Measurements from ENCODE around the gene TCF25.
A peak's percentile ranks its signal among the peaks of the same experiment; 100 is the strongest.
"Not testable (repeated sequence)": the region's sequence is repeated elsewhere in the genome, so short reads cannot be mapped to it uniquely, and the experiment has no call there.

The TCF25 gene

DNA sequence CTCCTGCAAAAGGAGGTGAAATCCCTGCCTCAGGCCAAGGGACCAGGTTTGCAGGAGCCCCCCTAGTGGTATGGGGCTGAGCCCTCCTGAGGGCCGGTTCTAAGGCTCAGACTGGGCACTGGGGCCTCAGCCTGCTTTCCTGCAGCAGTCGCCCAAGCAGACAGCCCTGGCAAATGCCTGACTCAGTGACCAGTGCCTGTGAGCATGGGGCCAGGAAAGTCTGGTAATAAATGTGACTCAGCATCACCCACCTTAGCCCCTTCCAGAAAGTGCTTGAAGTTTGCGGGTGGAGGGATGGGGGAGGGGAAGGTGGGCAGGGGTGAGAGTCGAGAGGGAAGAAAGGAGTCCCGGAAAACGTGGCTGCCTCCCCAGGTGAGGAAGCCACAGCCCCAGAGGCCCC is 47.3 kb downstream of the TCF25 start:
- peak; percentile 30 for DNase-seq (ENCODE audit: low spot score)

DNA sequence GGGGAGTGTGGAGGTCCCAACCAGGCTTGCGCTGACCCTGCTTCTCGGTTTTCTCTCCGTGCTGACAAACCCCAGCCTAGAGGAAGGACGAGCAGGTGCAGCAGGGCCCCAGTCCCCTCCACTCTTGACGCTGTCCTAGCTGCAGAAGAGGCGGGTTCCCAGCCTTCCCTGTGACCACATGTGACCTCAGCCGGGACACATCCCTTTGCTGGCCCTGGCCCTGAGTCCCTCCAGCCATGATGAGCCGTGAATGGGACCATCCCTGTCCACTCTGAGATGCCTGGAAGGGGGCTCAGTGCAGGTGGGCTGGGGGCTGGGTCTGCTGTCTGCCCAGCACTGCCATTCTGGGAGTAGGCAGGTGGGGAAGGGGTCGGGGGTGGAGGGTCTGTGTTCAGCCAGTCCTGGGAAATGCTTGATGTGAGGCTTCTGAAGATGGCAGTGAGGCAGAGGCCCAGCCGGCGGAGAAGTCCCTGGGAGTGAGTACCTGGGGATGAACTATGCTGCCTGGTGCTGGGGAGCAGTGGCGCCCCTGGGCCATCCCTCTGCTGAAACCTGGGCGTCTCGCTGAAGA is 47.8 kb downstream of the TCF25 start:
- DNase-seq (ENCODE audit: low spot score) = peak; percentile 68

DNA sequence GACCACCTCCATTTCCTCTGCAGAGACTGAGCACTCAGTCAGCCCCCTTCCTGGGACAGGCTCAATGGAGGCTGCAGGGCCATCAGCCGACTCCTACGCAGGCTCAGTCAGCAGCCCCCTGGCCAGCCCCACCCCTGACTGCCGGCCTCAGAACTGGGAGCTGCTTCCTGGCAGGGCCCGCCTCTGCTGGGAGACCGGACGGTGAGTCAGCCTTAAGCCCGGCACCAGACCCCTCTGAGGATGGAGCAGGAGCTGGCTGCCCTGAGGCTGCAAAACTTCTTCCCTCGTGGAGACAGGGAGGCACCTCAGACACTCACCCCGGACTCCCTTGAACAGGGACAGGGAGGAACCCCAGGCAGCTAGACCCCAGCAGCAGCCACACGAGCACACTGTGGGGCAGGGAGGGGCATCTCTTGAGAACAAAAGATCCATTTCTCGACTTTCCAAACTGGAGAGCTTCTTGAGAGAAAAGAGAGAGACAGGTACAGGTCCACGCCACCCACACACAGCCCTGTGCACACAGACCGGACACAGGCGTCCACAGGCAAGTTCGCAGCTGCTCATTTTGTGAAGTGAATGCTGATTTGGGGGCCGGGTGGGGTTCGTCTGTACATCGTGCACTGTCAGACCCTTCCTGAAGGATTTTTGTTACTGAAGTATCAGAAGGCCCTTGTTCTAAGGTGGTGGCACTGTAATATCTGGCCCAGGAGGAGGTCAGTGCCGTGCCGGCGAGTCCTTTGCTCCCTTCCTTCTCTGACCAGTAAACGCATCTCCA is 48.5 kb downstream of the TCF25 start:
- peak; percentile 90 for DNase-seq (ENCODE audit: low spot score)

DNA sequence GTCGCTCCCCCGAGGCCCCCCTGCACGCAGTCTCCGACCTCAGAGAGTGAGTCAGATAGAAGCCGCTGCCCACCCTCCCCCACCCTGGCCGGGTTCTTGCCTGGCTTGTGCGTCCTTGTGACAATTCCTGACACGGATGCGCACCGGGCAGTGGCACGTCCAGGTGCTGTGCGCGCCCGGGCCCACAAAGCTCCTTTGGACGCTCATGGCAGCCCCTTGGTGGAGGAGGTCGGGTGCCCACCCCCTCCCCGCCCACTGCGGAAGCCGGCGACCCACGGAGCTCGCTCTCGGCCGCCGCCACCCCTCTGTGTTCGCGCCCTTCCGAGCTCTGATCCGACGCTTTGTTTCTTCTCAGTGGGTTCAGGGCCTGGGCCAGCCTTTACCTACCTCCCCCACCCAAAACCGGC is 49.1 kb downstream of the TCF25 start:
- DNase-seq (ENCODE audit: low spot score) = peak; percentile 86

DNA sequence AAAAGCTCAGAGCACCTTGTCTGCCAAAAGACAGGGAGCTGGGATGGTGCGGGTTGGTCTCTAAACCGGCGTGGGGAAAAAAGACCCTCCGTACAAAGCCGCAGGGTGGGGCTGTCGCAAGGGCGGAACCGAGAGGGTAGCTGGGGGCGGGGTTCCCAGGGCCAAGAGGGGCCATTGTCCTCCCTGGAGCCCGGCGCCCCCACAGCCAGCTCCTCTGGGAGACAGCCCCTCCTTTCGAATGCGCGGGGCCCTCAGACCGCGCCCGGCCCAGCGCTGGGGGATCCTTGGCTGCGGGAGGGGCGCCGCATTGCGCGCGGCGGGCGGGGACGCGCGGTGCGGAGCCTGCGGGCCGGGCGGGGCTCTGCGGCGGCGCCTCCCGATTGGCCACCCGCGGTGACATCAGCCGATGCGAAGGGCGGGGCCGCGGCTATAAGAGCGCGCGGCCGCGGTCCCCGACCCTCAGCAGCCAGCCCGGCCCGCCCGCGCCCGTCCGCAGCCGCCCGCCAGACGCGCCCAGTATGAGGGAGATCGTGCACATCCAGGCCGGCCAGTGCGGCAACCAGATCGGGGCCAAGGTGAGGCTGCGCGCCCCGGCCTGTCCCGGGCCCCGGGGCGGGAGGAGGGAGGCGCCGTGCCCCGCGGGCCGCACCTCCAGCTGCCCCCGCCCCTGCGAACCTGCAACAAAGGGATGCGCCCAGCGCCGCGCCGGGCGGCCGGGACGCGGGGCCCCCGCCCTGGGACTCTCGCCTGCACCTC is 49.7 kb downstream of the TCF25 start, which contains the start of gene TUBB3:
Gene TUBB3, plus strand, starts transcription at position 459 of the 756 bp plus-strand sequence. Its CDS starts 60 bp downstream, at position 519.
- DNase-seq (ENCODE audit: low spot score) = peak; percentile 75

DNA sequence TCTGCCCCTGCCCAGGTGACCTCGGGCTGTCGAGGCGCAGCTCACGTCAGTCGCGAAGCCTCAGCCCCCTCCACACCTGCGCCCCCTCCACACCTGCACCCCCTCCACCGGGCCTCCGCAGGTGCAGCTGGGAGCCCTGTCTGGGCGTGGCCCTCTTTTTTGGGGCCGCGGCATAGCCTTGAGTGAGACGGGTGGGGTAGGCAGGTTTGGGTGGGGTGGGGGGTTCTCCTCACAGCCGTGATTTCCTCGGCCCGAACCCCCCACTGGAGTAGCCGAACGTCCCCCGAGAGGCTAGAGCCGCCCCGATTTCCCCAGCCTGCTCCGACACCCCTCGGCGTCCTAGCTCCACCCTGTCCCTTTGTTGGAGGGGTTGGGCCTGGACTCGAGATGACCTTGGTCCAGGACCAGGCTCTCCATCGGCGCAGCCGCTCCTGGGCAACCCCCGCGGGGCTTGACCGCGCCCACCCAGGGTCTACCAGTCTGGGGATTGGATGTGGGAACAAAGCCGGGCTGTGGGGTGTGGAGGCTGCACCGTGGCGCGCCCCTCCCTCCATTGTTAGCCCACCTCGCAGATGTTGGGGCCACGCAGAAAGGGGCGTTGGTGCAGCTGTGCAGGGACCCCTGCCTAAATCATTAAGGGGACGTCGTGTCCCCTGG is 50.4 kb downstream of the TCF25 start:
- DNase-seq (ENCODE audit: low spot score) = no peak

DNA sequence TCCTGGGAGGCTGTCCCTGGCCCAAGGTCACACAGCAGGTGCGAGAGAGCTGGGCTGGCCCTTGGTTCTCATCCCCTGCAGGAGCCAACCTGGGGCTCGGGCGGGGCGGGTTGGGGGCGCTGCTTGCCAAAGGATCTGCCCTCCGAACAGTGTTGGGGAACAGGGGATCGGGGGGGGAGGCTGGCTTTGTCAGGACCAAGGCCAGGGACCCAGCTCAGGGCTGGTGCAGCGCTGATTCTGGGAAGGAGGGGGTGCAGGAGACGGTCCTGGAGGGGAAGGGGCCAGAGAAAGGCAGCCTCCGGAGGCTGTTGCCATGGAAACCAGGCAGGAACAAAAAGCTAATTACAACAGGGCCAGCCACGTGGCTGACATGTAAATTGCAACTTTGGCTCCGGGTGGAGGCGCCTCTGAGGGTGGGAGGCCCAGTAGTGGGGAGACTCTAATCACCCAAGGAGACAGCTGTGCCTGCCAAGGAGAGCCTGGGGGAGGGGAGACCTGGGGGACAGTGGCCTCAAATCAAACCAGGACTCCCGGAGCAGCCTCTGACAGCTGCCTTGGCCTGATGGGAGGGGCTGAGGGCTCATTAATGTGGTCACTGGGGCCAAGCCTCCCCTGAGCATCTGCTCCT is 51.0 kb downstream of the TCF25 start:
- DNase-seq (ENCODE audit: low spot score) = no peak

DNA sequence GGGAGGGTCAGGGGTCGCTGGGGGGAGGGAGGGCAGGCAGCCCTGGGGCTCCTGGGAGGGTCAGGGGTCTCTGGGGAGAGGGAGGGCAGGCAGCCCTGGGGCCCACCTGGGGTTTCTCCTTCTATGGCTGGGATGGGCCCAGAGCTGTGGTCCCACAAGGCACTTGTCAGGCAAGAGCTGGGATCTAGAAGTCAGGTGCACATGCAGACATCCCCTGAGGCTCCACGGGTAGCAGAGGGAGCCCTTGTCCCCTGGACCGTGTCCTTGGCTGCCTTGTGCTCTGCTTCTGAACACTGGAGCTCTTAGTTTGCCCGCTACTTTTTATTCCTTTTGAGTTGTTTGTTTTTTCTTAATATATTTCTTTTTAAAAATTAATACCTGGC is 51.5 kb downstream of the TCF25 start:
- no peak for DNase-seq (ENCODE audit: low spot score)

DNA sequence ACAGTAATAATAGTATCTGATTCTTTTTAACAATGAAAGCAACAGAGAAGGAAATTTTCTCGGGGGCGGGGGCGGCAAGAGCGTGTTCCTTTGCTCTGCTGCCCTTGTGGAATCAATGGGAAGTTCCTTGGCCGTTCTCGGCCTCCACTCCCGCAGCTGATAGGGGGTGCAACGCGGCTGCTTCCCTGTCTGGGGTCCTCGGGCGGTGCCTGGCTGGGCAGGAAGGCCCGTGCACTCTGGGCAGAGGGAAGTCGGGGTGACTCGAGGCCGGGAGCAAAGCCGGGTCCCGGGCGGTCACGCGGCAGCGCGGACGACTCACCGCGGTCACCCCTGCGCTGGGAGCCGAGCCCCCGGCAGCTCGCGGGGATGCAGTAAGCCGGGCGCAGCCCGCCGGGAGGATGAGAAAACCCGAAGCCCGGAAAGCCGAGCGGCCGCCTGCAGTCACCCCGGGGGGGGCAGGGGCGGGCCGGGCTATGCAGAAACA is 52.2 kb downstream of the TCF25 start:
- no peak for DNase-seq (ENCODE audit: low spot score)

DNA sequence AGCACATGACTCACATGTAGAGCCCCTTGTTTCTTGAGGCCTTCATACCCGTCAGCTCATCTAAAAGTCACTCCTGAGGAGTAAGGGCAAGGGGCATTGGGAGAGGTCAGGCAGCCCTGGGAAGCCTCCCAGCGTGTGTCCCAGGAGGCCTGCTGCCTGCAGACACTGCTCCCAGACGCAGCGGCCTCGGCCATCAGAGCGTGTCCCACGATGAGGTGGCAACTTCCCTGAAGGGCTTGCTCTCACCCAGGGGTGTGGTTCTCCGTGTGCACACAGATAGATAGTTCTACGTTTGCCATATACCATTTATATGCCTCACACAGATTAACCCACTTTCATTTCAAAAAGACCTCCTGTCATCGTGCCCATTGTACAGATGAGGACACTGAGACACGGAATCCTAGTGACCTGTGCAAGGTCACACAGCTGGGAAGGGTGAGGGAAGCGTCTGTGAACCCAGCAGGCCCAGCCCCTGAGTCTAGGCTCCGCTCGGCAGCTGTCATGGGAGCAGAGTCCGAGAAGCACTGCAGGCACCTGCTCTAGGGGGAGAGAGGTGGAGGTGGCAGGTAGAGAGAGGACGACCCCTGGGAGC is 58.0 kb downstream of the TCF25 start:
- no peak for DNase-seq (ENCODE audit: low spot score)

DNA sequence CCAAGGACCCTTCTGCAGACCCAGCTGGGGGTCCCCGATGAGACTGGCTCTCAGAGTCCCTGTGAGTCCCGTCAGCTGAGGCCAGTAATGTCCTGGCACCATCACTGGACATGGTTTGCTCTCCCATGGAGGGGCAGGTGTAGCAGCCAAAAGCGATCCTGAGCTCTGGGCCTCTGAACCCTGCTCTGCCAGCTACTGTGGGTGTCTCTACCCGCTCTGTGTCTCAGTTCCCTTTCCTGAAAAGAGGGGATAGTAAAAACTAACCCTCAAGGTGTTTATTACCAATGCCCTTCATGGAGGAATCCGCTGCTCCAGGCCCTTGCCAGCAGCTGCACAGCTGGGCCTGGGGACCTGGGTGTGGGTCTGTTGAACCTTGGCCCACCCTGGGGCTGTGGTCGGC is 58.6 kb downstream of the TCF25 start:
- no peak for DNase-seq (ENCODE audit: low spot score)

DNA sequence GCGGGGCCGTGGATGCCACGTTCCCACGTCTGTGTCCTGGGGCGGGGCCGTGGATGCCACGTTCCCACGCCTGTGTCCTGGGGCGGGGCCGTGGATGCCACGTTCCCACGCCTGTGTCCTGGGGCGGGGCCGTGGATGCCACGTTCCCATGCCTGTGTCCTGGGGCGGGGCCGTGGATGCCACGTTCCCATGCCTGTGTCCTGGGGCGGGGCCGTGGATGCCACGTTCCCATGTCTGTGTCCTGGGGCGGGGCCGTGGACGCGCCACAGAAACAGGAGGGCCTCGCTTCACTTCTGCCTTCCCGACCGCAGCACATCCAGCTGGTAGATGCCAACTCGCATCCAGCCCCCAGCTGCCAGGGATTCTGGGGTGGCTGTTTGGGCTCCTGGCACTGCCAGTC is 60.6 kb downstream of the TCF25 start:
- not testable (repeated sequence) for DNase-seq (ENCODE audit: low spot score)

DNA sequence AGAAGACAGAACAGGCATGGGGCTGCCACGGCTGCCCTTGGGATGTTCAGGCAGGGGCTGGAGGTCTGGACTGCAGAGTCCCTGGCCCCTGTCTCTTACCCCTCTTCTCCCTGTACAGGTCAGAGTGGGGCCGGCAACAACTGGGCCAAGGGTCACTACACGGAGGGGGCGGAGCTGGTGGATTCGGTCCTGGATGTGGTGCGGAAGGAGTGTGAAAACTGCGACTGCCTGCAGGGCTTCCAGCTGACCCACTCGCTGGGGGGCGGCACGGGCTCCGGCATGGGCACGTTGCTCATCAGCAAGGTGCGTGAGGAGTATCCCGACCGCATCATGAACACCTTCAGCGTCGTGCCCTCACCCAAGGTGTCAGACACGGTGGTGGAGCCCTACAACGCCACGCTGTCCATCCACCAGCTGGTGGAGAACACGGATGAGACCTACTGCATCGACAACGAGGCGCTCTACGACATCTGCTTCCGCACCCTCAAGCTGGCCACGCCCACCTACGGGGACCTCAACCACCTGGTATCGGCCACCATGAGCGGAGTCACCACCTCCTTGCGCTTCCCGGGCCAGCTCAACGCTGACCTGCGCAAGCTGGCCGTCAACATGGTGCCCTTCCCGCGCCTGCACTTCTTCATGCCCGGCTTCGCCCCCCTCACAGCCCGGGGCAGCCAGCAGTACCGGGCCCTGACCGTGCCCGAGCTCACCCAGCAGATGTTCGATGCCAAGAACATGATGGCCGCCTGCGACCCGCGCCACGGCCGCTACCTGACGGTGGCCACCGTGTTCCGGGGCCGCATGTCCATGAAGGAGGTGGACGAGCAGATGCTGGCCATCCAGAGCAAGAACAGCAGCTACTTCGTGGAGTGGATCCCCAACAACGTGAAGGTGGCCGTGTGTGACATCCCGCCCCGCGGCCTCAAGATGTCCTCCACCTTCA is 61.5 kb downstream of the TCF25 start:
- DNase-seq (ENCODE audit: low spot score) = no peak

DNA sequence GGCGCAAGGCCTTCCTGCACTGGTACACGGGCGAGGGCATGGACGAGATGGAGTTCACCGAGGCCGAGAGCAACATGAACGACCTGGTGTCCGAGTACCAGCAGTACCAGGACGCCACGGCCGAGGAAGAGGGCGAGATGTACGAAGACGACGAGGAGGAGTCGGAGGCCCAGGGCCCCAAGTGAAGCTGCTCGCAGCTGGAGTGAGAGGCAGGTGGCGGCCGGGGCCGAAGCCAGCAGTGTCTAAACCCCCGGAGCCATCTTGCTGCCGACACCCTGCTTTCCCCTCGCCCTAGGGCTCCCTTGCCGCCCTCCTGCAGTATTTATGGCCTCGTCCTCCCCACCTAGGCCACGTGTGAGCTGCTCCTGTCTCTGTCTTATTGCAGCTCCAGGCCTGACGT is 62.2 kb downstream of the TCF25 start:
- DNase-seq (ENCODE audit: low spot score) = not testable (repeated sequence)

DNA sequence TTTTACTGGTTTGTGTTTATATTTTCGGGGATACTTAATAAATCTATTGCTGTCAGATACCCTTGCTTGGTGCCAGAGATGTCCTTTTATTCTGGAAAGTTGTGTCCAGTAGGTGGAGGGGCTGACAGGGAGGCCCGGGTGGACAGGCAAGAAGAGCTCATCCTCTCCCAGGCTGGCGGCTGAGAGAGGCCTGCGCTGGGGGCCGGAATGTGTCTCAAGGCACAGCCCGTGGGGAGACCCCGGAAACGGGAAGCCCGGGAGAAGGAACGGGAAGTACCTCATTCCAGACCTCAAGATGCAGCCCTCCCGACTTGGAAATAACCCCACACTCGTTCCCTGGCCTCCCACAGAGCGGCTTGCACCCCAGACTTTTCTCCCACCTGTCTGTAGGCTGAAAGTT is 62.6 kb downstream of the TCF25 start:
- no peak for DNase-seq (ENCODE audit: low spot score)

DNA sequence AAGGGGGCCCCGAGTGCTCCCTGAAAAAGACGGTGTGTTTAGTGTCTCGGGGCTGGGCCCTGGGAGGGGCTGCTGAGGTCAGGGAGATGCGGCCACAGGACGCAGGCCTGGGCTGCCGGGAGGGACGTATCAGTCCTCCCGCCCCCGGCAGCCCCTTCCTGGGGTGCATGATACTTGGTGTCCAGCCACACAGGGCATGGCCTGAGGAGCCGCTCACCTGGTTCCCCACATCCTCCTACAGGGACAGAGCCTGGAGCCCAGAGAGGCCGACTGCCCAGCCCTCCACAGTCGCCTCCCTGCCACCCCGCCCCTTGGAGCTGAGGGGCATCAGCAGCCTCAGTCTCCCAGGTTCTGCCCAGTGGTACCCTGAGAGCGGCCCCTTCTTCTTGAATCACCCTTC is 63.1 kb downstream of the TCF25 start:
- no peak for DNase-seq (ENCODE audit: low spot score)

DNA sequence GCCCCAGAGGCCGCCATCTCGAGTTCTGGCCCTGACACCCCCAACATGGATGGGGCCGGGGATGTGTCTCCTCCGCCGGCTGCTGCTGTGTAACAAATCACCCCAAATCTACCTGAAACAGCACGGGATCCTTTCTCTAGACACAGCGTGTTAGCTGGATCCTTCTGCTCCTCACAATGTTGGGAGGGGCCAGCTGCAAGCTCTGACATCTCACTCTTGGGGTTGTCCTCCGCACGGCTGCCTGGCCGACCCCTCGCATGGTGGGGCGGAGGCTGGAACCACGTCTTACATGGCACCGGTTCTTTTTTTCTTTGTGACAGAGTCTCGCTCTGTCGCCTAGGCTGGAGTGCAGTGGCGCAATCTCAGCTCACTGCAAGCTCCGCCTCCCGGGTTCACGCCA is 63.6 kb downstream of the TCF25 start:
- no peak for DNase-seq (ENCODE audit: low spot score)

DNA sequence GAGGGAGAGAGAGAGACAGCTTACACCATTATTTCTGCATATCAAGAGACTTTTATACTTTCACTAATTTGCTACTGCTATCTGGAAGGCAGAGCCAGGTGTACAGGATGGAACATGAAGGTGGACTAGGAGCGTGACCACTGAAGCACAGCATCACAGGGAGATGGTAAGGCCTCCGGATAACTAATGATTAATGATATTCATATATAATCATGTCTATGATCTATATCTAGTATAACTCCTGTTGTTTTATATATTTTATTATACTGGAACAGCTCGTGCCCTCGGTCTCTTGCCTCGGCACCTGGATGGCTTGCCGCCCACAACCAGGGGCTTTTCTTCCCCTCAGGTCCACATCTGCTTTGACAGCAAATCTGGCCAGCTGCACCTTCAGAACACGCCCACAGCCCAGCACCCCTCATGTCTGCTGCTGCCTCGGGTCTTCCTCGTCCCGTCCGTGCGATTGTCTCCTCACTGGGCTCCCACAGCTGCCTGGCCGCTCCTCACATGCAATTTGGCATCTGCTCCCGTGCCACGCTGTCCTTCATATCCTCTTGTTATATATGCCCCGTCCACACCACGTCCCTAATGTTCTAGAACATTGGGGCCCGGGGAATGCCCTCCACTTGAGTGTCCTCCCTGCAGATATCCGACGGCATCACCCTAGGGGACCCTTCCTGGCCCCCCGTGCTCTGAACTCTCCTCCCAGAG is 64.9 kb downstream of the TCF25 start:
- no peak for DNase-seq (ENCODE audit: low spot score)

DNA sequence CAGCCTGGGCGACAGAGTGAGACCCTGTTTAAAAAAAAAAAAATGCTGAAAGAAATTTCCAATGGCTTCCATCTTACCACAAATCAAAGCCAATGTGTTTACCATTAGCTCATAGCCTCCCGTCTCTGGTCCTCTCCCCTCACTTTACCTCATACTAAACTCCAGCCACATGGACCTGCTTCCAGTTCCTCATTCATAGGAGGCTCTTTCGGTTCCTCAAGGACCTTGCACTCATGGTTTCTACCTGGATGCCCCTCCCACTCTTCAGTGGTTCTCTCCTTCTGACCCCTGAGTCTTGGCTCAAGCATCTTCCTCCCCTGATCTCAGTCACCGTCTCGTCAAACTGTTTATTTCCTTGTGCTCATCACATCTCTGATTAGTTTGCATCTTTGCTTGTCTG is 71.4 kb downstream of the TCF25 start:
- DNase-seq (ENCODE audit: low spot score) = no peak

DNA sequence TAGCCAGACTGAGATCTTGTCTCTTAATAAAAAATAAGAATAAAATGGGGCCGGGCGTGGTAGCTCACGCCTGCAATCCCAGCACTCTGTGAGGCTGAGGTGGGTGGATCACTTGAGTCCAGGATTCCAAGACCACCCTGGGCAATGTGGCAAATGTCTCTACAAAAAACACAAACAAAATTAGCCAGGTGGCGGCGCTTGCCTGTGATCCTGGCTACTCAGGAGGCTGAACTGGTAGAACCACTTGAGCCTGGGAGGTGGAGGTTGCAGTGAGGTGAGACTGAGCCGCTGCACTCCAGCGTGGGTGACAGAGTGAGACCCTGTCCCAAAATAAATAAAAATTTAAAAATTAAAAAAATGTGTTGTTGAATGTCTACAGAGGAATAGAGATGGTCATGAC is 72.3 kb downstream of the TCF25 start:
- DNase-seq (ENCODE audit: low spot score) = no peak
